ENCODE data around the gene MAVS.
"Not testable (repeated sequence)": the region's sequence is repeated elsewhere in the genome, so short reads cannot be mapped to it uniquely, and the experiment has no call there.

MAVS gene

GRCh38 chr20:3836132-3836531, 10.5 kb upstream of the MAVS start:
- no peaks in the 10 kb centered on the region for H3K36me3 ChIP-seq (ENCODE audit: control insufficient read depth, insufficient read depth, low read length, severe bottlenecking)
- no peaks in the 10 kb centered on the region for H3K27me3 ChIP-seq (replicated peaks; ENCODE audit: control insufficient read depth, insufficient read depth, low read length)
- H3K4me1 ChIP-seq (ENCODE audit: control insufficient read depth, insufficient read depth, low read length), result peaks cover 2% of the 10 kb centered on the region
- no peak overlapping the region for H3K4me3 ChIP-seq (ENCODE audit: low read length)
- H3K9me3 ChIP-seq (ENCODE audit: control insufficient read depth, low read length), result no peaks in the 10 kb centered on the region
- no peak overlapping the region for H3K9ac ChIP-seq (ENCODE audit: low read length)
- DNase-seq (ENCODE audit: low read depth), result no peak

DNA sequence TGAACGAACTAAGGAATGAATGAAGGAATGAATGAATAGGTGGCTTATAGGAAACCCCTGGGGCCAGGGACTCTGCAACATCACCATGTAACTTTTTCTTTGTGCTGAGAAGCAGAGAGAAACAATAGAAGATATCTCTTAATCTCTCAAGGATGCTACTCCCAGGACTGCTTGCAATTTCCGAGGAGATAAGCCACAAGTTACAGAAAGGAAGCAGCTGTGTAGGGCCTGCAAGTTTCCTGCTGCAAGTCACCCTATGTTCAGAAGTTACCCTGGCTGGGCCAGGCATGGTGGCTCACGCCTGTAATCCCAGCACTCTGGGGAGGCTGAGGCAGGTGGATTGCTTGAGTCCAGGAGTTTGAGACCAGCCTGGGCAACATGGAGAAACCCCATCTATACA, 7.3 kb upstream of the MAVS start:
- DNase-seq (ENCODE audit: low read depth), result no peak
- Histone ChIP-seq H3K4me1 (ENCODE audit: control insufficient read depth, insufficient read depth, low read length) (peaks cover 11% of the 10 kb centered on the region), H3K36me3 (ENCODE audit: control insufficient read depth, insufficient read depth, low read length, severe bottlenecking) (no peaks in the 10 kb centered on the region), H3K4me3 (ENCODE audit: low read length) (no peak overlapping the region), H3K27me3 (replicated peaks; ENCODE audit: control insufficient read depth, insufficient read depth, low read length) (no peaks in the 10 kb centered on the region), H3K9ac (ENCODE audit: low read length) (no peak overlapping the region), H3K9me3 (ENCODE audit: control insufficient read depth, low read length) (no peaks in the 10 kb centered on the region)

DNA sequence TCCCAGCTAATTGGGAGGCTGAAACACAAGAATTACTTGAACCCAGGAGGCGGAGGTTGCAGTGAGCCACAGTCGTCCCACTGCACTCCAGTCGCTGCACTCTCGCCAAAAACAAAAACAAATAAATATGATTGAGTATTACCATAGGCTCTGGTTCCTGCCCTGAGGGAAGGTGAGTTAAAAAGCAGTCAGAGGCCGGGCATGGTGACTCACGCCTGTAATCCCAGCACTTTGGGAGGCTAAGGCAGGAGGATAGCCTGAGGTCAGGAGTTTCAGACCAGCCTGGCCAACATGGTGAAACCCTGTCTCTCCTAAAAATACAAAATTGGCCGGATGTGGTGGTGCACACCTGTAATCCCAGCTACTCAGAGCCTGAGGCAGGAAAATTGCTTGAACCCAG, 6.4 kb upstream of the MAVS start:
- not testable (repeated sequence) for H3K36me3 ChIP-seq (ENCODE audit: control insufficient read depth, insufficient read depth, low read length, severe bottlenecking); H3K27me3 ChIP-seq (replicated peaks; ENCODE audit: control insufficient read depth, insufficient read depth, low read length); H3K9me3 ChIP-seq (ENCODE audit: control insufficient read depth, low read length); H3K4me3 ChIP-seq (ENCODE audit: low read length); H3K9ac ChIP-seq (ENCODE audit: low read length)
- peak; percentile 33 for DNase-seq (ENCODE audit: low read depth)
- peaks cover 11% of the 10 kb centered on the region for H3K4me1 ChIP-seq (ENCODE audit: control insufficient read depth, insufficient read depth, low read length)

DNA sequence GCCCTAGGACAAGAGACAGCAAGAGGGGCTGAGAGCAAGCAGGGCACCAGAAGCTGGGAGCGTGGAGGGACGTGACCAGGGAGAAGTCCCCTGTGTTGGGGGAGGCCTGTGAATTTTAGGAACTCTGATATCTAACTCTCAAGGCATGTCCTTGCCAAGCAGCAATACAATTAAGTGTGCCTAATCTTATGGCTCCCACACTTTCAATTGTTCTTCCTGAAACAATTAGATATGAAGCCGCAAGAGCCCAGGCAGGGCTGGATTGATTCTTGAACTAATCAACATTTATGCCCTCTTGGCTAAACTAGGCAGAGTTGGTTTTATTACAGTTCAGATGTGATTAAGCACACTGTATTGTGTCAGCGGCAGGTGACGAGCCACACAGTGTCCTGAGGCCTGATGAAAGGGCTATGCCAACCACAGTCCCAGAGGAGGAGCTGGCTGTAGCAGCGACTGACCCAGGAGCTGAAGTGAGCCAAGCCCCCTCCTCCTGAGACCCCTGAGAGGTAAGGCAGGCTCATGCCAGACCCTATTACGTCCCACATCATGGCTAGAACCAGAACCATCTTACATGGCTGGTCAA, 4.2 kb upstream of the MAVS start:
- no peak for DNase-seq (ENCODE audit: low read depth)
- Histone ChIP-seq H3K9ac (ENCODE audit: low read length) (no peak overlapping the region), H3K9me3 (ENCODE audit: control insufficient read depth, low read length) (no peaks in the 10 kb centered on the region), H3K36me3 (ENCODE audit: control insufficient read depth, insufficient read depth, low read length, severe bottlenecking) (no peaks in the 10 kb centered on the region), H3K27me3 (replicated peaks; ENCODE audit: control insufficient read depth, insufficient read depth, low read length) (no peaks in the 10 kb centered on the region), H3K4me1 (ENCODE audit: control insufficient read depth, insufficient read depth, low read length) (peaks cover 17% of the 10 kb centered on the region), H3K4me3 (ENCODE audit: low read length) (no peak overlapping the region)

GRCh38 chr20:3843490-3843889, 3.1 kb upstream of the MAVS start:
- Histone ChIP-seq H3K36me3 (ENCODE audit: control insufficient read depth, insufficient read depth, low read length, severe bottlenecking) (no peaks in the 10 kb centered on the region), H3K9me3 (ENCODE audit: control insufficient read depth, low read length) (no peaks in the 10 kb centered on the region), H3K4me1 (ENCODE audit: control insufficient read depth, insufficient read depth, low read length) (peaks cover 28% of the 10 kb centered on the region), H3K9ac (ENCODE audit: low read length) (peak overlapping the region; percentile 20), H3K27me3 (replicated peaks; ENCODE audit: control insufficient read depth, insufficient read depth, low read length) (no peaks in the 10 kb centered on the region), H3K4me3 (ENCODE audit: low read length) (no peak overlapping the region)
- DNase-seq (ENCODE audit: low read depth), result peak; percentile 64

DNA sequence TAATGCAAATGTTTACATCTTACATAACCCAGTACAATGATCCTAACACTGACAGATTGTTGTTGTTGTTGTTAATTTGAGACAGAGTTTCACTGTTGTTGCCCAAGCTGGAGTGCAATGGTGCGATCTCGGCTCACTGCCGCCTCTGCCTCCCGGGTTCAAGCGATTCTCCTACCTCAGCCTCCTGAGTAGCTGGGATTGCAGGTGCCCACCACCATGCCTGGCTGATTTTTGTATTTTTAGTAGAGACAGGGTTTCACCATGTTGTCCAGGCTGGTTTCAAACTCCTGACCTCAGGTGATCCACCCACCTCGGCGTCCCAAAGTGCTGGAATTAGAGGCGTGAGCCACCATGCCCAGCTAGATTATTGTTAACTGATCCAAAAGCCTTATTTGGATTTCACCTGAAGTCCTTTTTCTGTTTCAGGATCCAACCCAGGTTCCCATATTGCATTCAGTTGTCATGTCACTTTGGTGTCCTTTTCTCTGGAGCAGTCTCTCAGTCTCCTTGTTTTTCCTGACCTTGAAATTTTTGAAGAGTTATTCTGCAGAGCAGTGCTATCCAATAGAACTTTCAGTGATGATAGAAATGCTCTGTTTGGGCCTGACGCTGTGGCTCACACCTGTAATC, 2.5 kb upstream of the MAVS start:
- H3K4me1 ChIP-seq (ENCODE audit: control insufficient read depth, insufficient read depth, low read length), result peaks cover 29% of the 10 kb centered on the region
- not testable (repeated sequence) for H3K4me3 ChIP-seq (ENCODE audit: low read length); H3K27me3 ChIP-seq (replicated peaks; ENCODE audit: control insufficient read depth, insufficient read depth, low read length); H3K36me3 ChIP-seq (ENCODE audit: control insufficient read depth, insufficient read depth, low read length, severe bottlenecking); H3K9ac ChIP-seq (ENCODE audit: low read length); H3K9me3 ChIP-seq (ENCODE audit: control insufficient read depth, low read length); DNase-seq (ENCODE audit: low read depth)

DNA sequence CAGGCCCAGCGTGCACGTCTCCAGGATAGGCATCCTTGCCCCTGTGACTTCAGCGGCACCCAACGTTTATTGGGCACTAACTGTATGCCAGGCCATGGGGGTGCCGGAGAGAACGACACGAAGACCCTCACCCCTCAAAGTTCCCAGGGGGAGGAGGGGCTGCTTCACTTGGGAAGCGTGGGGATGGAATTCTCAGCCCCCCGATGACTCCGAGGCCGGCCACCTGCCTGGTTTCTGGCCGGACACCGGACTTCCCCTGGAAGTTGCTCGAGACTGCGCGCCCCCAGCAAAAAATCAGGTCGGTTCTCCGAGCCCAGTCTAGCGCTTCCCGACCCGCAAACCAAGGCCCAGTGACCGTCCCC, 275 bp upstream of the MAVS start:
- no peak for DNase-seq (ENCODE audit: low read depth)
- peak overlapping the region; percentile 98 for H3K4me3 ChIP-seq (ENCODE audit: low read length)
- H3K27me3 ChIP-seq (replicated peaks; ENCODE audit: control insufficient read depth, insufficient read depth, low read length), result no peaks in the 10 kb centered on the region
- no peaks in the 10 kb centered on the region for H3K9me3 ChIP-seq (ENCODE audit: control insufficient read depth, low read length)
- no peaks in the 10 kb centered on the region for H3K36me3 ChIP-seq (ENCODE audit: control insufficient read depth, insufficient read depth, low read length, severe bottlenecking)
- H3K9ac ChIP-seq (ENCODE audit: low read length), result peak overlapping the region; percentile 100
- peaks cover 29% of the 10 kb centered on the region for H3K4me1 ChIP-seq (ENCODE audit: control insufficient read depth, insufficient read depth, low read length)

- no peaks in the 10 kb centered on the region for H3K27me3 ChIP-seq (replicated peaks; ENCODE audit: control insufficient read depth, insufficient read depth, low read length)
- no peak for DNase-seq (ENCODE audit: low read depth)
- peaks cover 29% of the 10 kb centered on the region for H3K4me1 ChIP-seq (ENCODE audit: control insufficient read depth, insufficient read depth, low read length)
- H3K9ac ChIP-seq (ENCODE audit: low read length), result peak overlapping the region; percentile 100
- H3K9me3 ChIP-seq (ENCODE audit: control insufficient read depth, low read length), result no peaks in the 10 kb centered on the region
- no peaks in the 10 kb centered on the region for H3K36me3 ChIP-seq (ENCODE audit: control insufficient read depth, insufficient read depth, low read length, severe bottlenecking)
- H3K4me3 ChIP-seq (ENCODE audit: low read length), result peak overlapping the region; percentile 98
Measured at GRCh38 chr20:3847429-3847940, 851 bp downstream of the MAVS start.

DNA sequence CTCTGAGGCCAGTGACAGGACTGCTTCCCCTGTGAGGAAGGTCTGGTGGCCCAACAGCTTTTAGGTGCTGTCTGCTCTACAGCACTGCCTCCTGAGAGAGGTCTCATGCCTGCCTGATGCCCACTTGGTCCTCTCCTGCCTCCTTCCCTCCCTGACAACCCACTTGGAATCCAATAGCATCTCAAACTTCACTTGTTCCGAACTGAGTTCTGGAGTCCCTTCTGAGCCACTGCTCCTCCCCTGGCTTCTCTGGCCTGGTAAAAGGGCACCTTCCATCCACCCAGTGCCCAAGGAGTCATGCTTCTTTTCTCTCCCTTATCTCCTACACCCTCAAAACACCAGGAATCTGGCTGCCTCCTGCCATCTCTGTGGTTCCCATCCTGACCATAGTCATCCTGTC, 1.9 kb downstream of the MAVS start:
- H3K9me3 ChIP-seq (ENCODE audit: control insufficient read depth, low read length), result no peaks in the 10 kb centered on the region
- no peaks in the 10 kb centered on the region for H3K36me3 ChIP-seq (ENCODE audit: control insufficient read depth, insufficient read depth, low read length, severe bottlenecking)
- H3K9ac ChIP-seq (ENCODE audit: low read length), result peak overlapping the region; percentile 25
- no peaks in the 10 kb centered on the region for H3K27me3 ChIP-seq (replicated peaks; ENCODE audit: control insufficient read depth, insufficient read depth, low read length)
- peaks cover 19% of the 10 kb centered on the region for H3K4me1 ChIP-seq (ENCODE audit: control insufficient read depth, insufficient read depth, low read length)
- H3K4me3 ChIP-seq (ENCODE audit: low read length), result no peak overlapping the region
- no peak for DNase-seq (ENCODE audit: low read depth)

DNA sequence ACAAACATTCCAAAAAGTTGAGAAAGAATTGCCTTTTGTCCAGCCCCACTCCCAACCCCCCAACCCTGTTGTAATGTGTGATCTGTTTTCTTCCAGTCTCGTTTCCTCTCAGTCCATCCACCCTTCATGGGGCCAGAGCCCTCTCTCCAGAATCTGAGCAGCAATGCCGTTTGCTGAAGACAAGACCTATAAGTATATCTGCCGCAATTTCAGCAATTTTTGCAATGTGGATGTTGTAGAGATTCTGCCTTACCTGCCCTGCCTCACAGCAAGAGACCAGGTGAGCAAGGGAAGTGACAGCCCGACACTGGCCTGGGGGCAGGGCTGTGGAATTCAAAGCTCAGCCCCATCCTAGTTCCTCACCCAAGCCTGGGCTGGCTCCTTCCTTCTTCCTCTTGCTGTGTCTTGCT, 7.8 kb downstream of the MAVS start:
- H3K4me1 ChIP-seq (ENCODE audit: control insufficient read depth, insufficient read depth, low read length), result peaks cover 7% of the 10 kb centered on the region
- H3K36me3 ChIP-seq (ENCODE audit: control insufficient read depth, insufficient read depth, low read length, severe bottlenecking), result peaks cover 39% of the 10 kb centered on the region
- H3K9ac ChIP-seq (ENCODE audit: low read length), result peak overlapping the region; percentile 41
- DNase-seq (ENCODE audit: low read depth), result no peak
- H3K4me3 ChIP-seq (ENCODE audit: low read length), result no peak overlapping the region
- no peaks in the 10 kb centered on the region for H3K27me3 ChIP-seq (replicated peaks; ENCODE audit: control insufficient read depth, insufficient read depth, low read length)
- no peaks in the 10 kb centered on the region for H3K9me3 ChIP-seq (ENCODE audit: control insufficient read depth, low read length)

DNA sequence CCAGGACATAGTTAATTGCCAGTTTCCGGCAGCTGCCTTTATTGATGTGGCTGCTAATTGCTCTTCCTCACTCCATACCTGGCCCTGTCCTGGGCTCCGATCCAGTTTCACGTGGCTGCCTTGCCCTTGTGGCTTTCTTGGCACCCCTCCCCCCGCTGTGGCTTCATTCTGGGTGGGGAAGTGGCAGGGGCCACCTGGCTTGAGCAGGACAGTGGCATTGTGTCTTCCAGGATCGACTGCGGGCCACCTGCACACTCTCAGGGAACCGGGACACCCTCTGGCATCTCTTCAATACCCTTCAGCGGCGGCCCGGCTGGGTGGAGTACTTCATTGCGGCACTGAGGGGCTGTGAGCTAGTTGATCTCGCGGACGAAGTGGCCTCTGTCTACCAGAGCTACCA, 10.8 kb downstream of the MAVS start:
- no peaks in the 10 kb centered on the region for H3K27me3 ChIP-seq (replicated peaks; ENCODE audit: control insufficient read depth, insufficient read depth, low read length)
- peaks cover 65% of the 10 kb centered on the region for H3K36me3 ChIP-seq (ENCODE audit: control insufficient read depth, insufficient read depth, low read length, severe bottlenecking)
- peaks cover 7% of the 10 kb centered on the region for H3K4me1 ChIP-seq (ENCODE audit: control insufficient read depth, insufficient read depth, low read length)
- no peak for DNase-seq (ENCODE audit: low read depth)
- no peak overlapping the region for H3K9ac ChIP-seq (ENCODE audit: low read length)
- no peaks in the 10 kb centered on the region for H3K9me3 ChIP-seq (ENCODE audit: control insufficient read depth, low read length)
- H3K4me3 ChIP-seq (ENCODE audit: low read length), result no peak overlapping the region

DNA sequence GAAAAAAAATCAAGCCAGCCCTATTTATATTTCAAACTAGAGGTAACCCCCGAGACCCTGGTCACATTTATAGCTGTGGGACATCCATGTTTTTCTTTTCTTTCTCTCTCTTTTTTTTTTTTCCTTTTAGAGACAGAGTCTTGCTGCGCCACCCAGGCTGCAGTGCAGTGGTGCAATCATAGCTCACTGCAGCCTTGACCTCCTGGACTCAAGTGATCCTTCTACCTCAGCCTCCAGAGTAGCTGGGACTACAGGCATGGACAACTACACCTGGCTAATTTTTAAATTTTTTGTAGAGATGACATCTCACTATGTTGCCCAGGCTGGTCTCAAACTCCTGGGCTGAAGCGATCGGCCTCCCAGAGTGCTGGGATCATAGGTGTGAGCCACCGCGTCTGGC, 12.1 kb downstream of the MAVS start:
- DNase-seq (ENCODE audit: low read depth), result no peak
- Histone ChIP-seq H3K4me1 (ENCODE audit: control insufficient read depth, insufficient read depth, low read length) (peaks cover 7% of the 10 kb centered on the region), H3K4me3 (ENCODE audit: low read length) (no peak overlapping the region), H3K9me3 (ENCODE audit: control insufficient read depth, low read length) (no peaks in the 10 kb centered on the region), H3K36me3 (ENCODE audit: control insufficient read depth, insufficient read depth, low read length, severe bottlenecking) (peaks cover 78% of the 10 kb centered on the region), H3K27me3 (replicated peaks; ENCODE audit: control insufficient read depth, insufficient read depth, low read length) (no peaks in the 10 kb centered on the region), H3K9ac (ENCODE audit: low read length) (no peak overlapping the region)
